ENCODE data around the gene EFNB1. TPM values are rescaled to one million over a fixed set of nuclear protein-coding genes. Genes with fewer than 3 reads are reported as not detected.

The EFNB1 gene
- polyA plus RNA-seq, 1 experiment, result 19.1 TPM

GRCh38 chrX:68837119-68837518 is 8.3 kb downstream of the EFNB1 start:
- H3K9me3 ChIP-seq (ENCODE audit: control insufficient read depth, insufficient read depth, low read length), result no peaks in the 10 kb centered on the region
- no peak for TF ChIP-seq CTCF (IDR thresholded peaks at IDR 0.05; ENCODE audit: low read depth, low read length)
- DNase-seq (ENCODE audit: low read depth, low spot score), result no peak
- ChIA-PET POLR2A (no interaction called here), CTCF (interaction anchor here (0.9 kb wide), 1 partner anchor 10 kb away, joined by 3 read pairs; no protein-coding TSS in a partner anchor)
- H3K4me3 ChIP-seq (ENCODE audit: low read depth, low read length), result no peak overlapping the region
- no peak overlapping the region for H3K27ac ChIP-seq (ENCODE audit: low read depth, low read length)
- no peaks in the 10 kb centered on the region for H3K27me3 ChIP-seq (ENCODE audit: control insufficient read depth, insufficient read depth, low read length)

- H3K4me3 ChIP-seq (ENCODE audit: low read depth, low read length), result no peak overlapping the region
- H3K27ac ChIP-seq (ENCODE audit: low read depth, low read length), result no peak overlapping the region
- no peak for DNase-seq (ENCODE audit: low read depth, low spot score)
- ChIA-PET POLR2A (no interaction called here), CTCF (no interaction called here)
- no peak for TF ChIP-seq CTCF (IDR thresholded peaks at IDR 0.05; ENCODE audit: low read depth, low read length)
- H3K27me3 ChIP-seq (ENCODE audit: control insufficient read depth, insufficient read depth, low read length), result no peaks in the 10 kb centered on the region
- no peaks in the 10 kb centered on the region for H3K9me3 ChIP-seq (ENCODE audit: control insufficient read depth, insufficient read depth, low read length)
These were observed 9.7 kb downstream of the EFNB1 start for GRCh38 chrX:68838571-68838910.

GRCh38 chrX:68839771-68840170 is 10.9 kb downstream of the EFNB1 start:
- Histone ChIP-seq H3K4me3 (ENCODE audit: low read depth, low read length) (no peak overlapping the region), H3K27ac (ENCODE audit: low read depth, low read length) (no peak overlapping the region), H3K27me3 (ENCODE audit: control insufficient read depth, insufficient read depth, low read length) (no peaks in the 10 kb centered on the region), H3K9me3 (ENCODE audit: control insufficient read depth, insufficient read depth, low read length) (no peaks in the 10 kb centered on the region)
- no peak for DNase-seq (ENCODE audit: low read depth, low spot score)
- ChIA-PET POLR2A (no interaction called here), CTCF (no interaction called here)
- no peak for TF ChIP-seq CTCF (IDR thresholded peaks at IDR 0.05; ENCODE audit: low read depth, low read length)

GRCh38 chrX:68840256-68840655 is 11.4 kb downstream of the EFNB1 start:
- H3K27ac ChIP-seq (ENCODE audit: low read depth, low read length), result no peak overlapping the region
- POLR2A ChIA-PET, result no interaction called here
- DNase-seq (ENCODE audit: low read depth, low spot score), result no peak
- H3K4me3 ChIP-seq (ENCODE audit: low read depth, low read length), result no peak overlapping the region
- TF ChIP-seq CTCF (IDR thresholded peaks at IDR 0.05; ENCODE audit: low read depth, low read length), result no peak
- no peaks in the 10 kb centered on the region for H3K27me3 ChIP-seq (ENCODE audit: control insufficient read depth, insufficient read depth, low read length)
- CTCF ChIA-PET, result no interaction called here
- no peaks in the 10 kb centered on the region for H3K9me3 ChIP-seq (ENCODE audit: control insufficient read depth, insufficient read depth, low read length)

- no peak overlapping the region for H3K4me3 ChIP-seq (ENCODE audit: low read depth, low read length)
- CTCF ChIA-PET, result no interaction called here
- H3K27me3 ChIP-seq (ENCODE audit: control insufficient read depth, insufficient read depth, low read length), result no peaks in the 10 kb centered on the region
- DNase-seq (ENCODE audit: low read depth, low spot score), result no peak
- no peak overlapping the region for H3K27ac ChIP-seq (ENCODE audit: low read depth, low read length)
- no peaks in the 10 kb centered on the region for H3K9me3 ChIP-seq (ENCODE audit: control insufficient read depth, insufficient read depth, low read length)
- POLR2A ChIA-PET, result no interaction called here
- no peak for TF ChIP-seq CTCF (IDR thresholded peaks at IDR 0.05; ENCODE audit: low read depth, low read length)
These were observed 12.6 kb downstream of the EFNB1 start for GRCh38 chrX:68841251-68842049.

Measured in AG04450 (cell line).